K562 (cell line): Measurements from ENCODE around the gene BBC3. TPM values are rescaled to one million over a fixed set of nuclear protein-coding genes. Genes with fewer than 3 reads are reported as not detected.

Experiments used
- BRD9 ChIP-seq: fragments of 450-650 bp; IDR thresholded peaks from 2 replicates; pipeline ENCODE4 v1.6.1; 2018; ENCODE audit warnings: low read depth; ENCODE audit not compliant: partially characterized antibody
- CBFB ChIP-seq: sonication (generic); formaldehyde crosslinking; IDR thresholded peaks from 2 replicates; pipeline ENCODE4 v1.4.0; 2020; ENCODE audit warnings: mild to moderate bottlenecking, missing genetic modification reagents
- CEBPB ChIP-seq: fragments of 450-650 bp; IDR thresholded peaks from 2 replicates; pipeline ENCODE4 v1.6.1; 2016; ENCODE audit warnings: missing genetic modification characterization, missing compliant biosample characterization
- DPF2 ChIP-seq: fragments of 450-650 bp; IDR thresholded peaks from 2 replicates; pipeline ENCODE4 v1.6.1; 2016
- HDAC1 ChIP-seq, 2 experiments: fragments of 450-650 bp; IDR thresholded peaks; 2 replicates each; pipeline ENCODE4 v1.6.1; 2016 to 2017; ENCODE audit warnings: inconsistent platforms in 1 of 2, mild to moderate bottlenecking in 1 of 2, moderate library complexity in 1 of 2
- HDAC6 ChIP-seq: IDR thresholded peaks from 2 replicates; pipeline ENCODE4 v1.6.1; 2012; ENCODE audit warnings: low read depth, mild to moderate bottlenecking, control low read depth, inconsistent platforms, low read length, moderate library complexity
- HNRNPUL1 ChIP-seq: fragments of 200-400 bp; formaldehyde crosslinking; IDR thresholded peaks from 2 replicates; pipeline ENCODE4 v1.6.1; 2017; ENCODE audit warnings: low read length
- JUND ChIP-seq, 2 experiments: IDR thresholded peaks; 2 replicates in 1 of 2; 3 replicates in 1 of 2; pipeline ENCODE4 v1.6.1; 2011; ENCODE audit warnings: borderline replicate concordance in 2 of 2, low read depth in 2 of 2, low read length in 2 of 2, improper control_type of control experiment in 1 of 2, missing biosample characterization in 1 of 2, missing genetic modification characterization in 1 of 2, missing genetic modification reagents in 1 of 2
- NR2C1 ChIP-seq, 2 experiments: fragments of 450-650 bp; IDR thresholded peaks; 2 replicates each; pipeline ENCODE4 v1.6.1; 2017; ENCODE audit warnings: mild to moderate bottlenecking in 2 of 2, antibody characterized with exemption in 1 of 2, inconsistent platforms in 1 of 2, missing compliant biosample characterization in 1 of 2, missing genetic modification characterization in 1 of 2
- POLR2B ChIP-seq: fragments of 450-650 bp; IDR thresholded peaks from 2 replicates; pipeline ENCODE4 v1.6.1; 2018; ENCODE audit warnings: low read depth; ENCODE audit not compliant: partially characterized antibody
- SMARCA4 ChIP-seq: fragments of 450-650 bp; IDR thresholded peaks from 2 replicates; pipeline ENCODE4 v1.6.1; 2016
- SMARCA5 ChIP-seq: fragments of 450-650 bp; IDR thresholded peaks from 2 replicates; pipeline ENCODE4 v1.6.1; 2016
- SP1 ChIP-seq: sonication (generic); formaldehyde crosslinking; IDR thresholded peaks from 2 replicates; pipeline ENCODE4 v1.8.1; 2022; ENCODE audit warnings: mild to moderate bottlenecking, missing genetic modification reagents
- TAL1 ChIP-seq: fragments of 450-650 bp; IDR thresholded peaks from 2 replicates; pipeline ENCODE4 v1.6.1; 2016; ENCODE audit warnings: mild to moderate bottlenecking
- TEAD1 ChIP-seq, 2 experiments: fragments of 450-650 bp in 1 of 2; sonication (generic) in 1 of 2; formaldehyde crosslinking; IDR thresholded peaks; 2 replicates each; pipeline versions ENCODE4 v1.4.0 to v1.8.0; 2020 to 2022; ENCODE audit warnings: mild to moderate bottlenecking in 2 of 2, missing genetic modification reagents in 1 of 2
- polyA plus RNA-seq, 8 experiments: library from polyadenylated mRNA; depleted of rRNA in 4 of 8; stranded (reverse) in 5 of 8; unstranded in 3 of 8; fragments of >200 nt; fragmentation: Nextera tagmentation in 2 of 8; fragmentation: Illumina TruSeq in 1 of 8; extraction: Ambion mirVana in 2 of 8; extraction: Trizol in 1 of 8; gene quantifications; 2 replicates each; pipeline versions ENCODE4 v1.2.1 to v1.2.3, GENCODE V29; 2011 to 2014; ENCODE audit warnings: inconsistent platforms in 1 of 8, missing spikeins in 1 of 8
- total RNA-seq, 7 experiments: library from RNA; depleted of rRNA in 6 of 7; stranded (reverse); fragments of >200 nt in 6 of 7; fragmentation: Illumina TruSeq in 2 of 7; extraction: Trizol in 2 of 7; gene quantifications; 2 replicates each; pipeline versions ENCODE4 v1.2.1 to v1.2.3, GENCODE V29; 2011 to 2021; ENCODE audit warnings: low replicate concordance in 1 of 7
- TF ChIP-seq, protein P1 (sequence below): fragments of 450-650 bp; formaldehyde crosslinking; IDR thresholded peaks from 2 replicates; pipeline ENCODE4 v1.4.0; 2020; ENCODE audit warnings: mild to moderate bottlenecking, moderate library complexity
- TF ChIP-seq, protein P2 (sequence below): fragments of 450-650 bp; IDR thresholded peaks from 2 replicates; pipeline ENCODE4 v1.6.1; 2016
- TF ChIP-seq, protein P3 (sequence below), 3 experiments: IDR thresholded peaks in 2 of 3; conservative IDR thresholded peaks in 1 of 3; 2 replicates each; pipeline ENCODE4 v1.5.1; 2011 to 2012; ENCODE audit warnings: low read length in 3 of 3, mild to moderate bottlenecking in 3 of 3, control low read depth in 2 of 3, improper control_type of control experiment in 1 of 3, inconsistent platforms in 1 of 3, low read depth in 1 of 3, mixed read lengths in 1 of 3, moderate library complexity in 1 of 3; ENCODE audit not compliant: insufficient read depth in 2 of 3
- TF ChIP-seq, protein P4 (sequence below): fragments of 250-450 bp; sonication (Bioruptor Pico); IDR thresholded peaks from 2 replicates; pipeline ENCODE4 v1.4.0; 2020; ENCODE audit warnings: mild to moderate bottlenecking, moderate library complexity

BBC3 gene
- total and polyA plus RNA-seq, 9 of the 15 experiments (the other 6 are each of a cell fraction or from before 2014, with no cell fraction given): 0.15 to 30.7 (median 4.8) TPM

DNA sequence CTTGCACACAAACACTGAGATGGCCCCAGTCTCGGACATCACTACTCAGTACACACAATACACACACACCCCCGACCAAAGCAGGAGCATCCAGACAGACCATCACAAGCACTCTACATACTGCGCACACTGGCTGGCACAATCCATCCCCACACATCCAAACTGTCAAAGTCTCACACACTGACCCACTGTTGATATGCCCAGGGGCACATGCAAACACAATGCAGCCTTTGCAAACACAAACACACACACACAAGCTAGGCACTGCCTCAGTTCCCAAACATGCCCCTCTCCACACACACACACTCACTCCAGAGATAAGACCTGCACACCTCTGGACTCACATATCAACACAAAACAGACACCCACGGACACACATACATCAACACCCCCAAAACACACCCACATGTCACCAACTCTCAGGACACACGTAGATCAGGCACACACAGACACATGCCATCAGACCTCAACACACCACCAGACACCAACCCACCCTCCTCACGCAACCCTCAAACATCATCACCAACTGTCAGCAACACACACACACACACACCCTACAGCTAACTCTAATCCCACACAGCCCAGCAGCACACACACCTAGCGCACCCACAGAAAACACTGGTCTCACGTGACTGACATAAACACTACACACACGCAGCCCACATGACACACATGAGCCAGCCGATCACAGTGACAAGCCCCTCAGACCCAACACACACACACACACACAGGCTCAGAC is 1.9 kb downstream of the BBC3 start (continued):
- peak in 1 of 2 experiments; percentile 97; a peak in 2 of 4 replicates for TF ChIP-seq HDAC1 (IDR thresholded peaks at IDR 0.05)
- peak; percentile 12; the same call in 1 of the 2 replicates for TF ChIP-seq JUND (IDR thresholded peaks at IDR 0.05; ENCODE audit: borderline replicate concordance, low read depth, low read length)
- TF ChIP-seq JUND (tag; IDR thresholded peaks at IDR 0.05; ENCODE audit: borderline replicate concordance, low read depth, low read length): peak; percentile 52; the same call in 1 of the 3 replicates
- peak; percentile 22; the same call in 1 of the 2 replicates for TF ChIP-seq CBFB
- TF ChIP-seq CEBPB (tag): no peak
- TF ChIP-seq SP1 (CRISPR knock-in tag): peak; percentile 17; the same call in 1 of the 2 replicates
- TF ChIP-seq SMARCA5: 0 out of 2 replicates have a peak, but pooled peaks have one; percentile 13
- TF ChIP-seq, protein P1, sequence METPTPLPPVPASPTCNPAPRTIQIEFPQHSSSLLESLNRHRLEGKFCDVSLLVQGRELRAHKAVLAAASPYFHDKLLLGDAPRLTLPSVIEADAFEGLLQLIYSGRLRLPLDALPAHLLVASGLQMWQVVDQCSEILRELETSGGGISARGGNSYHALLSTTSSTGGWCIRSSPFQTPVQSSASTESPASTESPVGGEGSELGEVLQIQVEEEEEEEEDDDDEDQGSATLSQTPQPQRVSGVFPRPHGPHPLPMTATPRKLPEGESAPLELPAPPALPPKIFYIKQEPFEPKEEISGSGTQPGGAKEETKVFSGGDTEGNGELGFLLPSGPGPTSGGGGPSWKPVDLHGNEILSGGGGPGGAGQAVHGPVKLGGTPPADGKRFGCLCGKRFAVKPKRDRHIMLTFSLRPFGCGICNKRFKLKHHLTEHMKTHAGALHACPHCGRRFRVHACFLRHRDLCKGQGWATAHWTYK: no peak
- 0 out of 4 replicates have a peak, but pooled peaks of 1 of the 2 experiments have one; percentile 13 for TF ChIP-seq TEAD1 (CRISPR knock-in tag; IDR thresholded peaks at IDR 0.05)
- TF ChIP-seq POLR2B: peak; percentile 57
- TF ChIP-seq, protein P2, sequence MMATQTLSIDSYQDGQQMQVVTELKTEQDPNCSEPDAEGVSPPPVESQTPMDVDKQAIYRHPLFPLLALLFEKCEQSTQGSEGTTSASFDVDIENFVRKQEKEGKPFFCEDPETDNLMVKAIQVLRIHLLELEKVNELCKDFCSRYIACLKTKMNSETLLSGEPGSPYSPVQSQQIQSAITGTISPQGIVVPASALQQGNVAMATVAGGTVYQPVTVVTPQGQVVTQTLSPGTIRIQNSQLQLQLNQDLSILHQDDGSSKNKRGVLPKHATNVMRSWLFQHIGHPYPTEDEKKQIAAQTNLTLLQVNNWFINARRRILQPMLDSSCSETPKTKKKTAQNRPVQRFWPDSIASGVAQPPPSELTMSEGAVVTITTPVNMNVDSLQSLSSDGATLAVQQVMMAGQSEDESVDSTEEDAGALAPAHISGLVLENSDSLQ: peak; percentile 73
- TF ChIP-seq, protein P3, sequence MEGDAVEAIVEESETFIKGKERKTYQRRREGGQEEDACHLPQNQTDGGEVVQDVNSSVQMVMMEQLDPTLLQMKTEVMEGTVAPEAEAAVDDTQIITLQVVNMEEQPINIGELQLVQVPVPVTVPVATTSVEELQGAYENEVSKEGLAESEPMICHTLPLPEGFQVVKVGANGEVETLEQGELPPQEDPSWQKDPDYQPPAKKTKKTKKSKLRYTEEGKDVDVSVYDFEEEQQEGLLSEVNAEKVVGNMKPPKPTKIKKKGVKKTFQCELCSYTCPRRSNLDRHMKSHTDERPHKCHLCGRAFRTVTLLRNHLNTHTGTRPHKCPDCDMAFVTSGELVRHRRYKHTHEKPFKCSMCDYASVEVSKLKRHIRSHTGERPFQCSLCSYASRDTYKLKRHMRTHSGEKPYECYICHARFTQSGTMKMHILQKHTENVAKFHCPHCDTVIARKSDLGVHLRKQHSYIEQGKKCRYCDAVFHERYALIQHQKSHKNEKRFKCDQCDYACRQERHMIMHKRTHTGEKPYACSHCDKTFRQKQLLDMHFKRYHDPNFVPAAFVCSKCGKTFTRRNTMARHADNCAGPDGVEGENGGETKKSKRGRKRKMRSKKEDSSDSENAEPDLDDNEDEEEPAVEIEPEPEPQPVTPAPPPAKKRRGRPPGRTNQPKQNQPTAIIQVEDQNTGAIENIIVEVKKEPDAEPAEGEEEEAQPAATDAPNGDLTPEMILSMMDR (IDR thresholded peaks at IDR 0.05 in 2 of 3, conservative IDR thresholded peaks at IDR 0.05 in 1 of 3; ENCODE audit: insufficient read depth in 2 of 3, low read depth in 1 of 3, low read length in 3 of 3): no peak
- TF ChIP-seq TAL1: 0 out of 2 replicates have a peak, but pooled peaks have one; percentile 48
- peak; percentile 72 for TF ChIP-seq DPF2
- TF ChIP-seq NR2C1 (IDR thresholded peaks at IDR 0.05): peak; percentile 29; the same call in 1 of the 2 replicates
- TF ChIP-seq NR2C1 (tag; IDR thresholded peaks at IDR 0.05): no peak
- TF ChIP-seq HNRNPUL1: no peak
- TF ChIP-seq BRD9: peak; percentile 38
- TF ChIP-seq, protein P4, sequence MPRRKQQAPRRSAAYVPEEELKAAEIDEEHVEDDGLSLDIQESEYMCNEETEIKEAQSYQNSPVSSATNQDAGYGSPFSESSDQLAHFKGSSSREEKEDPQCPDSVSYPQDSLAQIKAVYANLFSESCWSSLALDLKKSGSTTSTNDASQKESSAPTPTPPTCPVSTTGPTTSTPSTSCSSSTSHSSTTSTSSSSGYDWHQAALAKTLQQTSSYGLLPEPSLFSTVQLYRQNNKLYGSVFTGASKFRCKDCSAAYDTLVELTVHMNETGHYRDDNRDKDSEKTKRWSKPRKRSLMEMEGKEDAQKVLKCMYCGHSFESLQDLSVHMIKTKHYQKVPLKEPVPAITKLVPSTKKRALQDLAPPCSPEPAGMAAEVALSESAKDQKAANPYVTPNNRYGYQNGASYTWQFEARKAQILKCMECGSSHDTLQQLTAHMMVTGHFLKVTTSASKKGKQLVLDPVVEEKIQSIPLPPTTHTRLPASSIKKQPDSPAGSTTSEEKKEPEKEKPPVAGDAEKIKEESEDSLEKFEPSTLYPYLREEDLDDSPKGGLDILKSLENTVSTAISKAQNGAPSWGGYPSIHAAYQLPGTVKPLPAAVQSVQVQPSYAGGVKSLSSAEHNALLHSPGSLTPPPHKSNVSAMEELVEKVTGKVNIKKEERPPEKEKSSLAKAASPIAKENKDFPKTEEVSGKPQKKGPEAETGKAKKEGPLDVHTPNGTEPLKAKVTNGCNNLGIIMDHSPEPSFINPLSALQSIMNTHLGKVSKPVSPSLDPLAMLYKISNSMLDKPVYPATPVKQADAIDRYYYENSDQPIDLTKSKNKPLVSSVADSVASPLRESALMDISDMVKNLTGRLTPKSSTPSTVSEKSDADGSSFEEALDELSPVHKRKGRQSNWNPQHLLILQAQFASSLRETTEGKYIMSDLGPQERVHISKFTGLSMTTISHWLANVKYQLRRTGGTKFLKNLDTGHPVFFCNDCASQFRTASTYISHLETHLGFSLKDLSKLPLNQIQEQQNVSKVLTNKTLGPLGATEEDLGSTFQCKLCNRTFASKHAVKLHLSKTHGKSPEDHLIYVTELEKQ (CRISPR knock-in tag): no peak
- 0 out of 2 replicates have a peak, but pooled peaks have one; percentile 56 for TF ChIP-seq HDAC6
- TF ChIP-seq SMARCA4: 0 out of 2 replicates have a peak, but pooled peaks have one; percentile 29
